Type B pancreatic cell (in vitro differentiated cells): ENCODE measurements around the gene TAGLN3. TPM values are rescaled to one million over a fixed set of nuclear protein-coding genes. Genes with fewer than 3 reads are reported as not detected.
A peak's percentile ranks its signal among the peaks of the same experiment; 100 is the strongest.
"Not testable (repeated sequence)": the region's sequence is repeated elsewhere in the genome, so short reads cannot be mapped to it uniquely, and the experiment has no call there.

Source experiments
- DNase-seq: peaks from one replicate; pipeline ENCODE4 v3.0.0; 2021; ENCODE audit warnings: mixed read lengths; ENCODE audit not compliant: unreplicated experiment; ENCODE audit errors: extremely low spot score
- H3K27ac Mint-ChIP-seq: 2 replicates; pipeline ENCODE4 v1.8.0; 2021; ENCODE audit warnings: mild to moderate bottlenecking, mixed read lengths
- H3K27me3 Mint-ChIP-seq: 2 replicates; pipeline ENCODE4 v1.8.0; 2021; ENCODE audit warnings: mixed read lengths
- H3K36me3 Mint-ChIP-seq: 2 replicates; pipeline ENCODE4 v1.8.0; 2021; ENCODE audit warnings: mixed read lengths
- H3K4me1 Mint-ChIP-seq: one replicate; pipeline ENCODE4 v1.8.0; 2021; ENCODE audit warnings: mixed read lengths; ENCODE audit not compliant: unreplicated experiment
- H3K4me3 Mint-ChIP-seq: 2 replicates; pipeline ENCODE4 v1.8.0; 2021; ENCODE audit warnings: mild to moderate bottlenecking, mixed read lengths
- H3K9me3 Mint-ChIP-seq: 2 replicates; pipeline ENCODE4 v1.8.0; 2021; ENCODE audit warnings: mixed read lengths
- CTCF ChIP-seq: fragments of 200-600 bp; sonication (generic); conservative IDR thresholded peaks from 2 replicates; pipeline ENCODE4 v1.5.0; 2021; ENCODE audit warnings: antibody characterized with exemption, mild to moderate bottlenecking
- total RNA-seq: library from RNA; stranded (reverse); gene quantifications from 2 replicates; pipeline ENCODE4 v1.2.1, GENCODE V29; 2021; ENCODE audit warnings: low replicate concordance

TAGLN3 gene
- total RNA-seq, 1 donor from 2014 or later: 14.8 TPM

- no peaks in the 10 kb centered on the region for H3K27me3 Mint-ChIP-seq
- H3K9me3 Mint-ChIP-seq: peaks cover 4% of the 10 kb centered on the region
- no peak for TF ChIP-seq CTCF
- no peak overlapping the region for H3K27ac Mint-ChIP-seq
- no peak for DNase-seq
- H3K36me3 Mint-ChIP-seq: no peaks in the 10 kb centered on the region
- H3K4me3 Mint-ChIP-seq: no peak overlapping the region
- peaks cover 5% of the 10 kb centered on the region for H3K4me1 Mint-ChIP-seq
These were observed 33.5 kb downstream of the TAGLN3 start for GRCh38 chr3:112032098-112032731.

GRCh38 chr3:112034436-112034835, 35.7 kb downstream of the TAGLN3 start, which contains the start of gene TMPRSS7:
TSS of gene TMPRSS7 (plus strand) at chr3:112034736. CDS start at chr3:112034846, 110 bp downstream.
- H3K9me3 Mint-ChIP-seq: peaks cover 9% of the 10 kb centered on the region
- no peak for DNase-seq
- no peak for TF ChIP-seq CTCF

DNA sequence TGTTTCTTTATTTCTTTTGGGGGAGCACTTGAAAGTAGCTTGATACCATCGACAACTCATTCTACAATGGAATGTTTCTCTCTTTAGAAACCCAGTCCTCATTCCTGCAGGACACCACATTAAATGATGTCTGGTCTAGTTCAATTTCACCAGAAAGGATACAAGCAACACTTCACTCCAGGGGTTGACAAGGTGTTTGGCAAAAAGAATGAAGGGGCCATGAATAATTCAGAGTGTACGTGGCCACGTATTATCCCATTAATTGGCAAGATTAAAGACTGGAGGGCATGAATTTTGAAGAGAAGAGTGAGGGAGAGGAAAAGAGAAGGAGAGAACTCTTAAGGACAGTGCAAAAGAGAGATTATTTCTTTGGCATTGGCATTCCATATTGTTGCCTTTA, 36.5 kb downstream of the TAGLN3 start:
- Mint-ChIP-seq H3K27me3 (no peaks in the 10 kb centered on the region), H3K4me3 (no peak overlapping the region), H3K27ac (no peak overlapping the region), H3K36me3 (no peaks in the 10 kb centered on the region), H3K4me1 (peaks cover 5% of the 10 kb centered on the region), H3K9me3 (peaks cover 9% of the 10 kb centered on the region)
- DNase-seq: no peak
- TF ChIP-seq CTCF: no peak

More at GRCh38 chr3:112034436-112034835, 35.7 kb downstream of the TAGLN3 start, which contains the start of gene TMPRSS7:
- H3K27ac Mint-ChIP-seq: no peak within 1 kb of the TSS
- no peaks in the 10 kb centered on the region for H3K27me3 Mint-ChIP-seq
- H3K36me3 Mint-ChIP-seq: no peaks in the 10 kb centered on the region
- H3K4me1 Mint-ChIP-seq: peaks cover 5% of the 10 kb centered on the region
- H3K4me3 Mint-ChIP-seq: no peak within 1 kb of the TSS

DNA sequence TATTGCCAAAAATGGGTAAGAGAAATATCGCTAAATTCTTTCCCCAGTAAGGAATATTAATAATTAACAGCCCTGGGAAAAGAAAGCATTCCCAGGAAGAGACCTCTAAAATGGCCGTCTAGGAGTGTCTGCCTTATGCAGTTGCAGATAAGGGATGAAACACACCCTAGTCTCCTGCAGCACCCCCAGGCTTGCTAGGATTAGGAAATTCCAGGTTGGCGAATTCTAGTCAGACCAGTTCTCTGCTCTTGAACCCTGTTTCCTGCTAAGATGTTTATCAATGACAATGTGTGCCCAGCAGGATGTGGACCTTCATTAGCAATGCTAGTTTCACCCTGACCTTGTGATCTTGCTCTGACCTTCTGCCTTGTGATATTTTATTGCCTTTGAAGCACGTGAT, 38.5 kb downstream of the TAGLN3 start:
- H3K27me3 Mint-ChIP-seq, H3K27ac Mint-ChIP-seq, H3K9me3 Mint-ChIP-seq, H3K4me3 Mint-ChIP-seq, DNase-seq, H3K36me3 Mint-ChIP-seq, H3K4me1 Mint-ChIP-seq: not testable (repeated sequence)

DNA sequence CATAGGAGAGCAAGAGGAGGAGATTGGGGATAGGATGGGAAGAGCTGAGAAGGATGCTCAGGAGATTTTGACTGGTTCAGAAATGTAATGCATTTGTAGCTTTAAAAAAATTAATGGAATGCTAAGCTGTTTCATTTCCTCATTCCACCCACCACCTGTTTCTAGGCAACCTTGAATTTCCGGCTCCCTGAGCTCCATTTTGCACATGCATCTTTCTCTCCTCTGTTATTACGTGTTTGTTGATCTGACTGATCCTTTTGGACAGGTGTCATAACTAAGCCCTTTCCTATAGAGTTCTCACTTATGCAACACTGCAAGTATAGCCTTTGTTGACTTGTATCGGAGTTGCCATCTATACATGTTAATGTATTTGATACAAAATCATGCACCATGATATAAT, 40.1 kb downstream of the TAGLN3 start:
- peak overlapping the region; percentile 30 for H3K27ac Mint-ChIP-seq
- H3K4me1 Mint-ChIP-seq: peaks cover 8% of the 10 kb centered on the region
- no peak for DNase-seq
- H3K9me3 Mint-ChIP-seq: peaks cover 4% of the 10 kb centered on the region
- H3K36me3 Mint-ChIP-seq: no peaks in the 10 kb centered on the region
- no peak overlapping the region for H3K4me3 Mint-ChIP-seq
- no peaks in the 10 kb centered on the region for H3K27me3 Mint-ChIP-seq
- no peak for TF ChIP-seq CTCF

DNA sequence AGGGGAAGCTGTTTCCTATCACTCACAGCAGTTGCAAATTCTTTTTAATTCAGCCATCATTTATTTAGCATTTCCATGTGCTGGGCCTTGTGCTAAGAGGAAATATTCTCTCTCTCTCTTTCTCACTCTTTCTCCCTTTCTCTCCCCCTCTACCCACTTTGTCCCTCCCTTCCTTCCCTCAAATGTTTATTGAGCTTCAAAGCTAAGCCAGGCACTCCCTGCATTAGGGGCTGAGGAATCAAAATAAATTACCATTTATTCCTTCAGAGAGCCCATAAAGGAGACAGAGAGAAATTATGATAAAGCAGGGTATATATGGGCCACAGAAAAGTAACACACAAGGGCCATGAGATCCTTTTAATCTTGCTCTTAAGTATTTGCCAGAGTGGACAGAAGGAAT, 42.6 kb downstream of the TAGLN3 start:
- peaks cover 4% of the 10 kb centered on the region for H3K9me3 Mint-ChIP-seq
- peaks cover 4% of the 10 kb centered on the region for H3K4me1 Mint-ChIP-seq
- no peak for DNase-seq
- no peak overlapping the region for H3K4me3 Mint-ChIP-seq
- H3K27ac Mint-ChIP-seq: no peak overlapping the region
- no peak for TF ChIP-seq CTCF
- no peaks in the 10 kb centered on the region for H3K36me3 Mint-ChIP-seq
- no peaks in the 10 kb centered on the region for H3K27me3 Mint-ChIP-seq
